T-helper 17 cell (primary cell): ENCODE measurements around the gene OR5AS1. TPM values are rescaled to one million over a fixed set of nuclear protein-coding genes. Genes with fewer than 3 reads are reported as not detected.
"Not testable (repeated sequence)": the region's sequence is repeated elsewhere in the genome, so short reads cannot be mapped to it uniquely, and the experiment has no call there.

Experiments used
- ATAC-seq: fragments of 150-1000 bp; cut with Tn5 transposase; 2 replicates; pipeline ENCODE4 v1.10.0; 2021; ENCODE audit warnings: mild to moderate bottlenecking, moderate library complexity
- DNase-seq, 3 donors: peaks; one replicate each; pipeline versions ENCODE4 v3.0.0 to v3.0.0-alpha.2; 2020 to 2021
- H3K9me3 ChIP-seq: one replicate; pipeline ENCODE4 v1.7.0; 2013; ENCODE audit warnings: low read length, mild to moderate bottlenecking; ENCODE audit not compliant: control insufficient read depth, poor library complexity, severe bottlenecking
- H3K27ac Mint-ChIP-seq: one replicate; pipeline ENCODE4 v1.8.0; 2022; ENCODE audit warnings: mild to moderate bottlenecking, moderate library complexity, mixed read lengths
- H3K27me3 Mint-ChIP-seq: one replicate; pipeline ENCODE4 v1.8.0; 2022; ENCODE audit warnings: mixed read lengths
- H3K36me3 Mint-ChIP-seq: one replicate; pipeline ENCODE4 v1.8.0; 2022; ENCODE audit warnings: low read depth, mixed read lengths
- H3K4me1 Mint-ChIP-seq: one replicate; pipeline ENCODE4 v1.8.0; 2022; ENCODE audit warnings: mild to moderate bottlenecking, mixed read lengths
- H3K4me3 Mint-ChIP-seq: one replicate; pipeline ENCODE4 v1.8.0; 2022; ENCODE audit warnings: mild to moderate bottlenecking, moderate library complexity, mixed read lengths
- total RNA-seq, 4 donors: library from RNA in 2 of 4; stranded (reverse) in 2 of 4; gene quantifications; one replicate each; pipeline ENCODE4 v1.2.3 and lab custom pipeline; 2022 to 2026

Gene OR5AS1
- total RNA-seq (not detected), total RNA-seq (lab: John Stamatoyannopoulos, UW) (0 reads per million in 2 donors)

DNA sequence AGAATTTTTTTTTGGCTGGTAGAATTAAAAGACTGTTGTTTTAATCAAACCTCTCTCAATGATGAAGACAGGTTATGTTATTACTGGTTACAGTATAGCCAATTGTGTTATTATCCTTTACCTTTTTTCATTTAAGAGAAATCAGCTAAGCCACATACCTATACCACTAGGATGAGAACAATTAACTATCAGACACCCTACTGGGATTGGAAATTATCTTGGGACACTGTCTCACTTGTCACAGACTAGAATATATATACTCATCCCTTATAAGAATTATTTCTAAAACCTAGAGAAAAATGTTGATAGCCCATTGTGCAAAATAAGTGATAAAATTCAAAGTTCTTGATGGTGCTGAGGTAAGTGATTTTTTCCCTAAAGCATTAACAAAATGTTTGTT, at the start of gene OR5AS1:
OR5AS1 (plus strand) TSS at position 301 of the 400 bp plus-strand sequence. CDS start 2,765 bp downstream, outside the sequence.
- no peak within 1 kb of the TSS for H3K4me3 Mint-ChIP-seq
- no peak for DNase-seq

DNA sequence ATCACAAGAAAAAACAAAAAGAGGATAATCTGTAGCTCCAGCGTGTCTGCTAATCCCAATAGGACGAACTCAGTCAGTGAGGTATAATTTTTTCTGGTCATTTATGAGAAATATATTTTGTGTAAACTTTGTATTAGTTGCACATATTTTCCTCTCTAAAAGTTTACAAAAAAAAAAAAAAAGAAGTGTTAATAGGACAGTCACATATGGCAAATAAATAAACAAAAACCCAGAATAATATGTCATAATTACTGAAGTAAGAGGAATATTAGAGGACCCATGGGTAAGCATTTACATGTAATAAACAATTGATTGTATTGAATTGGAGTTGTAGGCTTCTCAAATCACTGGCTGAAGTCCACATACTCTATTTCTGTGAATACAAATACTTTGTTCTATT, 32.9 kb upstream of the OR5AS1 start, which contains the start of gene OR5F1:
OR5F1 (minus strand) TSS at position 101 of the 400 bp plus-strand sequence; CDS start at position 101, 0 bp downstream.
- no peak within 1 kb of the TSS for H3K4me3 Mint-ChIP-seq
- no peaks in the 10 kb centered on the region for H3K27me3 Mint-ChIP-seq
- no peaks in the 10 kb centered on the region for H3K36me3 Mint-ChIP-seq
- H3K9me3 ChIP-seq: no peaks in the 10 kb centered on the region
- no peak within 1 kb of the TSS for H3K27ac Mint-ChIP-seq
- DNase-seq (no peak), ATAC-seq (no peak)
- no peaks in the 10 kb centered on the region for H3K4me1 Mint-ChIP-seq

More for the DNA sequence above, at the start of gene OR5AS1:
- no peaks in the 10 kb centered on the region for H3K27me3 Mint-ChIP-seq
- no peak within 1 kb of the TSS for H3K27ac Mint-ChIP-seq
- no peaks in the 10 kb centered on the region for H3K9me3 ChIP-seq
- no peaks in the 10 kb centered on the region for H3K4me1 Mint-ChIP-seq
- ATAC-seq: no peak
- no peaks in the 10 kb centered on the region for H3K36me3 Mint-ChIP-seq

GRCh38 chr11:56010716-56011115, 16.7 kb upstream of the OR5AS1 start:
- no peak overlapping the region for H3K27ac Mint-ChIP-seq
- no peaks in the 10 kb centered on the region for H3K9me3 ChIP-seq
- no peaks in the 10 kb centered on the region for H3K36me3 Mint-ChIP-seq
- H3K4me3 Mint-ChIP-seq: no peak overlapping the region
- ATAC-seq: no peak
- no peaks in the 10 kb centered on the region for H3K4me1 Mint-ChIP-seq
- H3K27me3 Mint-ChIP-seq: no peaks in the 10 kb centered on the region
- DNase-seq: no peak

GRCh38 chr11:56013805-56014204, 13.6 kb upstream of the OR5AS1 start:
- Mint-ChIP-seq H3K4me1 (no peaks in the 10 kb centered on the region), H3K27ac (no peak overlapping the region), H3K27me3 (no peaks in the 10 kb centered on the region), H3K4me3 (no peak overlapping the region), H3K36me3 (no peaks in the 10 kb centered on the region)
- DNase-seq: no peak
- H3K9me3 ChIP-seq: no peaks in the 10 kb centered on the region
- ATAC-seq: no peak

DNA sequence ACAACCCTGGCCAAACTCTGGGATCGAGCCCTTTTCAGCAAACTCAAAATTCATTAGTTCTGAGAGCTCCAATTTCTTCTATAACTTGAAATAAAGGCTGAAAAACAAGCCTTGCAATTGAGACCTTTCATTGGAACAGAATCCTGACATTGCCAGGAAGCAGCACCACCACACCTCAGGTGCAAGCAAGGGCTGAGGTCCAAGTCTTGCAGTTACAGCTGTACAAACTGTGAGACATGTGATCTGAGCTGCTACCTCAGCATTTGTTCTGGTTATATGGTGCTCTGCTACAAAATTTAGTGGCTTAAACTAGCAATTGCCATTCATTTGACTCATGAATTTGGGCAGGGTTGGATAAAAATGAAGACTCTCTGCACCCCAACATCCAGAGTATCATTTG, 18.1 kb downstream of the OR5AS1 start:
- no peaks in the 10 kb centered on the region for H3K36me3 Mint-ChIP-seq
- ATAC-seq (no peak), DNase-seq (no peak)
- no peaks in the 10 kb centered on the region for H3K9me3 ChIP-seq
- no peak overlapping the region for H3K27ac Mint-ChIP-seq
- no peaks in the 10 kb centered on the region for H3K27me3 Mint-ChIP-seq
- H3K4me3 Mint-ChIP-seq: no peak overlapping the region
- H3K4me1 Mint-ChIP-seq: no peaks in the 10 kb centered on the region

DNA sequence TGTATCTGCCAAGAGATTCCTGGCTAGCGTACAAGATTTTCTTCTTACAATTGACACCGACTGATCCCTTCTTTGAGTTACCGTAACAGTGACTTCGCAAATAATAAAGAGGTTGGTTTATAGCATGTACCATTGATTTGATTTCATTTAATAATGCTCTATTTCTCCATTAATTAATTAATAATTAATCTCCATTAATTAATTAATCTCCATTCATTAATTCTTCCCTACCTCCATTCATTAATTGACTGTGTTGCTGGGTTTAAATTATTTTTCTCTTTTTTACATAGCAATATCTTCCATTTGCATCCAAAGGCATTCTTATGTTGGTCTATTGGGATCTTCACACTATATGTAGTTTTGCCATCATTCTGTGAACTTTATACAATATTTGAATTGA, 21.0 kb downstream of the OR5AS1 start:
- H3K4me3 Mint-ChIP-seq: no peak overlapping the region
- no peak overlapping the region for H3K27ac Mint-ChIP-seq
- H3K4me1 Mint-ChIP-seq: no peaks in the 10 kb centered on the region
- no peaks in the 10 kb centered on the region for H3K9me3 ChIP-seq
- no peaks in the 10 kb centered on the region for H3K36me3 Mint-ChIP-seq
- H3K27me3 Mint-ChIP-seq: no peaks in the 10 kb centered on the region
- no peak for DNase-seq
- ATAC-seq: no peak

- no peaks in the 10 kb centered on the region for H3K4me1 Mint-ChIP-seq
These were observed 22.0 kb downstream of the OR5AS1 start for GRCh38 chr11:56049487-56049886.

GRCh38 chr11:56056366-56056765, 28.9 kb downstream of the OR5AS1 start:
- not testable (repeated sequence) for H3K4me3 Mint-ChIP-seq, H3K36me3 Mint-ChIP-seq, H3K4me1 Mint-ChIP-seq, H3K9me3 ChIP-seq, ATAC-seq, DNase-seq, H3K27me3 Mint-ChIP-seq, H3K27ac Mint-ChIP-seq

More at GRCh38 chr11:56049487-56049886, 22.0 kb downstream of the OR5AS1 start:
- DNase-seq (no peak), ATAC-seq (no peak)
- Mint-ChIP-seq H3K4me3 (no peak overlapping the region), H3K27me3 (no peaks in the 10 kb centered on the region), H3K27ac (no peak overlapping the region), H3K36me3 (no peaks in the 10 kb centered on the region)
- no peaks in the 10 kb centered on the region for H3K9me3 ChIP-seq

DNA sequence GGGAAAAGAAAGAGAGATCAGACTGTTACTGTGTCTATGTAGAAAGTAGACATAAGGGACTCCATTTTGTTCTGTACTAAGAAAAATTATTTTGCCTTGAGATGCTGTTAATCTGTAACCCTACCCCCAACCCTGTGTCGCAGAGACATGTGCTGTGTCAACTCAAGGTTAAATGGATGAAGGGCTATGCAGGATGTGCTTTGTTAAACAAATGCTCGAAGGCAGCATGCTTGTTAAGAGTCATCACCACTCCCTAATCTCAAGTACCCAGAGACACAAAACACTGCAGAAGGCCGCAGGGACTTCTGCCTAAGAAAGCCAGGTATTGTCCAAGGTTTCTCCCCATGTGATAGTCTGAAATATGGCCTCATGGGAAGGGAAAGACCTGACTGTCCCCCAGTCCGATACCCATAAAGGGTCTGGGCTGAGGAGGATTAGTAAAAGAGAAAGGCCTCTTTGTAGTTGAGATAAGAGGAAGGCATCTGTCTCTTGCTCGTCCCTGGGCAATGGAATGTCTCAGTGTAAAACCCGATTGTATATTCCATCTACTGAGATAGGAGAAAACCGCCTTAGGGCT, 30.3 kb downstream of the OR5AS1 start:
- H3K36me3 Mint-ChIP-seq, DNase-seq, H3K4me3 Mint-ChIP-seq, H3K9me3 ChIP-seq, ATAC-seq, H3K27me3 Mint-ChIP-seq, H3K27ac Mint-ChIP-seq, H3K4me1 Mint-ChIP-seq: not testable (repeated sequence)

- ATAC-seq, H3K36me3 Mint-ChIP-seq, H3K27me3 Mint-ChIP-seq, H3K4me3 Mint-ChIP-seq, DNase-seq, H3K27ac Mint-ChIP-seq, H3K4me1 Mint-ChIP-seq, H3K9me3 ChIP-seq: not testable (repeated sequence)
These were observed 30.9 kb downstream of the OR5AS1 start for GRCh38 chr11:56058260-56058780.

DNA sequence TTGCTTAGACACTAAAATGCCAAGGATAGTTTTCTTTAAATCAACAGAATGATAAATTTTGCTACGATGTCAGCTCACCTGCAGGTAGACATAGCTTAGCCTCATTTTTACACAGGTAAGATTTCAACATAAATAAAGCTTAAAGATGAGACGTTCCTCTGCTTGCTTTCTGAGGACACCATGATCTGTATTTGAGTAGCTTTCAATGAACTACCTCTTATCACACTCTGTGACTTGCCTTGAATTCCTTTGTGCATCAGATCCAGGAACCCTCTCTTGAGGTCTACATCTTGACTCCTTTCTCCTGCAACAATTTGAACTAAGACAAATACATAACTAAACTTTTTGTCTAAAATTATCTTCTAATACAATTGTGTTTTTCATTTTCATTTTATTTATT, 39.5 kb downstream of the OR5AS1 start:
- H3K27ac Mint-ChIP-seq: no peak overlapping the region
- no peaks in the 10 kb centered on the region for H3K36me3 Mint-ChIP-seq
- no peaks in the 10 kb centered on the region for H3K27me3 Mint-ChIP-seq
- no peak overlapping the region for H3K4me3 Mint-ChIP-seq
- DNase-seq (no peak), ATAC-seq (no peak)
- no peaks in the 10 kb centered on the region for H3K9me3 ChIP-seq
- H3K4me1 Mint-ChIP-seq: no peaks in the 10 kb centered on the region

Other genes with a start within 250 kb of the OR5AS1 start
- gene OR5D14, start 232.1 kb upstream of the OR5AS1 start, total RNA-seq: not detected
- gene OR5L1, start 216.3 kb upstream of the OR5AS1 start, total RNA-seq: not detected
- gene OR5D18, start 208.0 kb upstream of the OR5AS1 start, total RNA-seq: not detected
- gene OR5L2, start 200.4 kb upstream of the OR5AS1 start, total RNA-seq: not detected
- not detected for gene OR5D16, start 188.9 kb upstream of the OR5AS1 start, total RNA-seq
- under 1 TPM in 1 of 2 donors, not detected in 1; 0.17 TPM for gene TRIM51, start 144.4 kb upstream of the OR5AS1 start, total RNA-seq
- not detected for gene OR5W2, start 113.1 kb upstream of the OR5AS1 start, total RNA-seq
- gene OR5I1, start 91.3 kb upstream of the OR5AS1 start, total RNA-seq: not detected
- gene OR10AG1, start 57.7 kb upstream of the OR5AS1 start, total RNA-seq: not detected
- gene OR5F1, start 33.0 kb upstream of the OR5AS1 start, total RNA-seq: not detected
- gene OR8I2, start 65.7 kb downstream of the OR5AS1 start, total RNA-seq: not detected
- not detected for gene OR8H2, start 76.0 kb downstream of the OR5AS1 start, total RNA-seq
- gene OR8H3, start 94.7 kb downstream of the OR5AS1 start, total RNA-seq: not detected
- not detected for gene OR8J3, start 112.5 kb downstream of the OR5AS1 start, total RNA-seq
- not detected for gene OR8K5, start 132.7 kb downstream of the OR5AS1 start, total RNA-seq
- not detected for gene OR5J2, start 149.0 kb downstream of the OR5AS1 start, total RNA-seq
- gene OR5T2, start 206.6 kb downstream of the OR5AS1 start, total RNA-seq: not detected
- not detected for gene OR5T3, start 224.6 kb downstream of the OR5AS1 start, total RNA-seq
- not detected for gene OR5T1, start 246.5 kb downstream of the OR5AS1 start, total RNA-seq